ENCODE measurements around the gene AHCY. TPM values are rescaled to one million over a fixed set of nuclear protein-coding genes. Genes with fewer than 3 reads are reported as not detected.
A peak's percentile ranks its signal among the peaks of the same experiment; 100 is the strongest.
"Not testable (repeated sequence)": the region's sequence is repeated elsewhere in the genome, so short reads cannot be mapped to it uniquely, and the experiment has no call there.

The AHCY gene
- total RNA-seq, 1 donor from 2014 or later = 77.9 TPM

GRCh38 chr20:34242879-34243278, 60.3 kb downstream of the AHCY start:
- DNase-seq (no peak), ATAC-seq (ENCODE audit: low read depth) (no peak)
- Mint-ChIP-seq H3K27ac (no peak overlapping the region), H3K27me3 (no peaks in the 10 kb centered on the region), H3K4me1 (peaks cover 30% of the 10 kb centered on the region), H3K4me3 (no peak overlapping the region), H3K9me3 (peaks cover 6% of the 10 kb centered on the region), H3K36me3 (ENCODE audit: low read depth) (peaks cover 5% of the 10 kb centered on the region)
- intact Hi-C loops (cut with micrococcal nuclease) = no loop called here
- ChIA-PET POLR2A (no interaction called here), CTCF (no interaction called here)
- TF ChIP-seq, protein P1, sequence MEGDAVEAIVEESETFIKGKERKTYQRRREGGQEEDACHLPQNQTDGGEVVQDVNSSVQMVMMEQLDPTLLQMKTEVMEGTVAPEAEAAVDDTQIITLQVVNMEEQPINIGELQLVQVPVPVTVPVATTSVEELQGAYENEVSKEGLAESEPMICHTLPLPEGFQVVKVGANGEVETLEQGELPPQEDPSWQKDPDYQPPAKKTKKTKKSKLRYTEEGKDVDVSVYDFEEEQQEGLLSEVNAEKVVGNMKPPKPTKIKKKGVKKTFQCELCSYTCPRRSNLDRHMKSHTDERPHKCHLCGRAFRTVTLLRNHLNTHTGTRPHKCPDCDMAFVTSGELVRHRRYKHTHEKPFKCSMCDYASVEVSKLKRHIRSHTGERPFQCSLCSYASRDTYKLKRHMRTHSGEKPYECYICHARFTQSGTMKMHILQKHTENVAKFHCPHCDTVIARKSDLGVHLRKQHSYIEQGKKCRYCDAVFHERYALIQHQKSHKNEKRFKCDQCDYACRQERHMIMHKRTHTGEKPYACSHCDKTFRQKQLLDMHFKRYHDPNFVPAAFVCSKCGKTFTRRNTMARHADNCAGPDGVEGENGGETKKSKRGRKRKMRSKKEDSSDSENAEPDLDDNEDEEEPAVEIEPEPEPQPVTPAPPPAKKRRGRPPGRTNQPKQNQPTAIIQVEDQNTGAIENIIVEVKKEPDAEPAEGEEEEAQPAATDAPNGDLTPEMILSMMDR (IDR thresholded peaks at IDR 0.05) = no peak

DNA sequence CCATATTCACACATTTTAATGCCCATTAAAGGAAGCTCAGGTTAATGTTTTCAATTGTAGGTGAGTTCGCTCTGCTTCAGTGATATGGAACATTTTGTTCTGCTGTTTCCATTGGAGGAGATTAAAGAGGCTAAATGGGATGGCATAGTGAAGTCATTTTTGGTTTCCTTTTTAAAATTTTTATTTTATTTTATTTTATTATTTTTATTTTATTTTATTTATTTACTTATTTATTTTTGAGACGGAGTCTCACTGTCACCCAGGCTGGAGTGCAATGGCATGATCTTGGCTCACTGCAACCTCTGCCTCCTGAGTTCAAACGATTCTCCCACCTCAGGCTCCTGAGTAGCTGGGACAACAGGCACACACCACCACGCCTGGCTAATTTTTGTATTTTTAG, 61.1 kb downstream of the AHCY start:
- Mint-ChIP-seq H3K9me3 (peaks cover 13% of the 10 kb centered on the region), H3K27ac (peak overlapping the region; percentile 8), H3K4me1 (peaks cover 30% of the 10 kb centered on the region)
- CTCF ChIA-PET; H3K36me3 Mint-ChIP-seq (ENCODE audit: low read depth); intact Hi-C loops (cut with micrococcal nuclease); H3K4me3 Mint-ChIP-seq; ATAC-seq (ENCODE audit: low read depth); H3K27me3 Mint-ChIP-seq; DNase-seq: not testable (repeated sequence)
- POLR2A ChIA-PET = interaction anchor here (0.6 kb wide), 1 partner anchor 146 kb away, joined by 6 read pairs; no protein-coding TSS in a partner anchor

- H3K36me3 Mint-ChIP-seq (ENCODE audit: low read depth) = peaks cover 8% of the 10 kb centered on the region
- intact Hi-C loops (cut with micrococcal nuclease) = no loop called here
- H3K9me3 Mint-ChIP-seq = peaks cover 16% of the 10 kb centered on the region
- ChIA-PET POLR2A (interaction anchor here (0.6 to 1.0 kb wide), 2 partner anchors 8 to 551 kb away, joined by 3 read pairs; no protein-coding TSS in a partner anchor), CTCF (no interaction called here)
- peak within 1 kb of the TSS; percentile 83 for H3K27ac Mint-ChIP-seq
- H3K4me1 Mint-ChIP-seq = peaks cover 30% of the 10 kb centered on the region
- TF ChIP-seq, protein P1 (IDR thresholded peaks at IDR 0.05) = no peak
- no peaks in the 10 kb centered on the region for H3K27me3 Mint-ChIP-seq
- ATAC-seq (ENCODE audit: low read depth) = peak; percentile 52
- peak within 1 kb of the TSS; percentile 60 for H3K4me3 Mint-ChIP-seq
- no peak for DNase-seq
Observed at GRCh38 chr20:34240693-34241615, 62.2 kb downstream of the AHCY start, which contains the start of gene ASIP. TSS of gene ASIP (plus strand) at chr20:34241423. CDS start at chr20:34260375, 18,952 bp downstream.

GRCh38 chr20:34240121-34240520, 63.0 kb downstream of the AHCY start:
- Mint-ChIP-seq H3K4me1 (peaks cover 30% of the 10 kb centered on the region), H3K27me3 (no peaks in the 10 kb centered on the region), H3K4me3 (no peak overlapping the region), H3K36me3 (ENCODE audit: low read depth) (peaks cover 8% of the 10 kb centered on the region), H3K27ac (peak overlapping the region; percentile 83), H3K9me3 (peaks cover 16% of the 10 kb centered on the region)
- ATAC-seq (ENCODE audit: low read depth) (no peak), DNase-seq (no peak)
- TF ChIP-seq, protein P1 (IDR thresholded peaks at IDR 0.05) = no peak
- ChIA-PET POLR2A (interaction anchor here (1.0 kb wide), 1 partner anchor 9 kb away, joined by 3 read pairs; no protein-coding TSS in a partner anchor), CTCF (no interaction called here)
- intact Hi-C loops (cut with micrococcal nuclease) = no loop called here

GRCh38 chr20:34237942-34238341, 65.2 kb downstream of the AHCY start:
- ChIA-PET CTCF (no interaction called here), POLR2A (no interaction called here)
- Mint-ChIP-seq H3K36me3 (ENCODE audit: low read depth) (peaks cover 8% of the 10 kb centered on the region), H3K4me1 (peaks cover 30% of the 10 kb centered on the region), H3K27me3 (no peaks in the 10 kb centered on the region), H3K9me3 (peaks cover 18% of the 10 kb centered on the region), H3K4me3 (no peak overlapping the region), H3K27ac (no peak overlapping the region)
- DNase-seq (no peak), ATAC-seq (ENCODE audit: low read depth) (no peak)
- TF ChIP-seq, protein P1 (IDR thresholded peaks at IDR 0.05) = no peak
- intact Hi-C loops (cut with micrococcal nuclease) = no loop called here
